GM19452 (cell line): Measurements from ENCODE around the gene WWTR1.

Experiments
- ATAC-seq: cut with Tn5 transposase; IDR thresholded peaks from one replicate; pipeline ENCODE4 v1.9.1; 2021; ENCODE audit not compliant: unreplicated experiment

Gene WWTR1

DNA sequence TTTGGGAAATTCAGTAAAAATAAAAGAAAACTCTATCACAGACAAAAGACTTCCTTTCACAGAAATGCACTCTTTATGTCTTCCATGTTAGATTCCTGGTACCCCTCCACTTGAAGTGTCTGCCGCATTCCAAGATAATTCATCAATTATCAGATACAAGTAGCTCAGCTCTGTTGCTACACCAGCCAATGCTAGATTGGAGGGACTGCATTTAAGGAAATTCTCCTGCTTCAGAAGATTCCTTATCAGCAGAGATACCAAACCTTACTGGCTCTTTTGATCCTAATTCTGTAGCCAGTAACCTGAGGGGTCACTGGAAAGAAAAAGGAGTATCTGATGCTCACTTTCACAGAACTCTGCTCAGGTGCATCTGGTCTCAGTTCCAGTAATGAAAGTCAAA, 119.5 kb downstream of the WWTR1 start:
- ATAC-seq: no peak

DNA sequence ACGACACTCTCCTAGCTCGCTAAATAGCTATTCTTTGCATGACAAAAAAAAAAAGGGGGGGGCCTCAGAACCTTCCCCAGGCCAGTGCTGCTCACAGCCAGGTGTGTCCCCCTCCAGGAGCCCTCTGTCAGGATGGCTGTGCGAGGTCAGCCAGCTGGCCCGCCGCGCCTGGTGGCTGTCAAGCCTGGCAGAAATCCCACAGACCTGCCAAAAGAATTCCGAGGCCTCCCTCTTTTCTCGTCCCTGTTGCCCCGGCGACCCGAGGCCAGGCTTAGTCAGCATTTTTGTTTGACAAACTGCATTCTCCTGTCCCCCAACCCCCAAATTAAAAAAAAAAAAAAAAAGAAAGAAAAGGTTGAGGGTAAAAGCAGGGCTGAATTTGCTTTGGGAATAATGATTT, 121.4 kb downstream of the WWTR1 start:
- ATAC-seq: no peak

DNA sequence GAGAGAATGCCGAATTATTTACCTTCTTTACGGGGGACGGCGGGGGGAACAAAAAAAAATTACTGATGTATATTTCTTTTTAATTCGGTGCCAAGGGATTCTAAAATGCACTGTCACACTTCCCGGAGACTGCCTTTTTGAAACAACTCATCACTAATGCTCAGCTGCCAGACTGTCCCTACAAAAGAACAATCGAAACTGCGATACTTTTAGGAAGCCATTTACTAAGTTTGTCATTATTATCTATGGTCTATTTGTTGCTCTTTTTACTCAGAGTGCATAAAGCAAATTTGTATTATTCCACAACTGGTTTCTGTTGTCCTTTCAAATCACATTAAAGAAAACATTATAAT, 122.5 kb downstream of the WWTR1 start:
- ATAC-seq: no peak

DNA sequence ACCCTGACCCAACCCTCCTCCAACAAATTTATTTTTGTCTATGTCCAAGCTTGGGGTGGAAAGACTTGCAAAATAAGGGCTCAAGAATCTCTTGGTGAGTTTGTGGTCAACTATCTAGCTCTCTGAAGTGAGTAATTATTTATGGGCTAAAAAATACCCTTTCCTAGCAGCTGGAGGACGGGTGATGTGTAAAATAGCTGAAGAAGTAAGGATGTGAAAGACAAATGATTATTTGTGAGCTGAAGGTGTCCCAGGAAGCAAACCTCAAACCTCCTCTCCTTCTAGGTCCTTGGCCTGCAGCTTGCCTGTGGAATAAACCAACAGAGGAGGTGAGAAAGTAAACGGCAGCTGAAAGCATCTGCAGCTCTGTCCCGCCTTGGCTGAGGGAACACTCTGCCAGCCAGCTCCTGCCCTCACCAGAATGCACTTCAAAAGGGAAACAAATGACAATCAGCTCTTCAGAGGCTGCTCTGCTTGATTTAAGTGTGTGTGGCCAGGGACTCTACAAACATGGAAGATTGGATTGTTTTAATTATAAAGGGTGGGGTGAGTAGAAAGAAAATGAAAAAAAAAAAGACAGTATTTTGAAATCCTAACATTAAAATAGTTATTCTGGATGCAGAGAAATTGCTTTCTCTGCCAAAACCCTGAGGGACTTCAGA, 123.0 kb downstream of the WWTR1 start:
- no peak for ATAC-seq

DNA sequence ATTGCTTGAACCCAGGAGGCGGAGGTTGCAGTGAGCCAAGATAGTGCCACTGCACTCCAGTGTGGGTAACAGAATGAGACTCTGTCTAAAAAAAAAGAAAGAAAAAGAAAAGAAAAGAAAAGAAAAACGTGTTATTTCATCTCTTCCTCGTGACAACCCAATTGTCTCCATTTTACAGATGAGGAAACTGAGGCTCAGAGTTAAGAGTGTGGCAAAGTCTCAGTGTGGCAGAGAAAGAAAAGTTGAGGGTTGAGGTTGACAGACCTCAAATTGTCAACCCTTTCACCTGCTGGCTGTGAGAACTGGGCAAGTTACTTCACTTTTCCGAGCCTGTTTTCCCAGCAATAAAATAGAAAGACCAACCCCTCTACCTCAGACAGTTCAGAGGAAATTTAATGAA, 123.7 kb downstream of the WWTR1 start:
- no peak for ATAC-seq

DNA sequence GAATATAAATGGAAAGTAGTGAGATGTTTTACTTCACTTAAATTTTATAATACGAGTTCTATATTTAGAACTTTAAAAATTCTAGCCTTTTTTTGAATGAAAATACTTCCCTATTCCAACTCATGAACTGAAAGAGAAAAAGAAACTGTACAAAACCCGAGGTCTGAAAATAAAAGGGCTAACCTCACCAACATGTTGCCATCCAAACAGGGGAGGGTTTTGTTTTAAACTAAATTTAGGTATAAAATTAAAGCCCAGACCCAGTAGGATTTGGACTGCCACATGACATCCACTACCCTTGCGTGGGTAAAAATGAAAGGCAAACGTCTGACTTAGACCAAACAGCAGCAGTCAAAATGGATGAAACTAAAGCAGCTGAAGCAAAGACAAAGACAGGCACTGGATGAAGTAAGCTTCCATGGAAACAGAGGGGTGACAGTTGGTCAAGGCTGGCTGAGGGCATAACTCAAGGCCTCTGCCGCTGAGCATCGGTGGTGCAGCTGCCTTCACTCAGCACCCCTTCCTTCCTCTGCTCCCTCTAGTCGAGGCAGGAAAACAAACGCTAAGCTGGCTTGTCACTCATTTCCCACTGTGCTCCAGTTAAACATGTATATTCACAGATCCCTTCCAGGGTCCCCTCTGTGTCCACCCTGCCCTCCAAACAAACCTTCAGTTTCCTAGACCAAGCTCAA, 125.2 kb downstream of the WWTR1 start:
- ATAC-seq: no peak

DNA sequence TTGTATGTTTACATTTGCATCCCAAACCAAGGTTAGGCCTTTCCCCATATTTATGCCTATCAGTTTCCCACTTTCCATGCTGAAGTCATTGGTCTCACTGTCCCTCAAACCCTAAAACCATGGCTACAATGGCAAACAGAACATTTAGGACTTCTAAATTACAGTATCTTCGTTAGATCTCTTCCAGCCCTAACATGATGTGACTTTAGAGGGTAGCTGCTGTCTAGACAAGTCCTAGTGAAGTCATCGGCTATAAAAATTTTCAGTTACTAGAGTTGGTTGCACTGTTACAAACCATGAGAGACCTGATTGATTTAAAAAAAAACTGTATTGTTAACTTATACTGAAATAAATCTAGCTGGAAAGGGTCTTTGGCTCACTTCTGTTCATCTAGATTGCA, 128.7 kb downstream of the WWTR1 start:
- no peak for ATAC-seq

DNA sequence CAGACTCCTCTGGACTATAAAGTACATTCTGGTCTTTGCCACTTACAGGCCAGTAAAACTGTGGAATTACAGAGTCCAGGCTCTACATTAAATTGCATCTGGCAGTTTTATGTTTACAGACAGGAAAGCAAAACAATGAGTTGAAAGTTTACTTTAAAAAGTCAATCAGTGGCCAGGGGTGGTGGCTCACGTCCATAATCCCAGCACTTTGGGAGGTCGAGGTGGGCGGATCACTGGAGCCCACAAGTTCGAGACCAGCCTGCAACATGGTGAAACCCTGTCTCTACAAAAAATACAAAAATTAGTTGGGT, 129.5 kb downstream of the WWTR1 start:
- no peak for ATAC-seq

DNA sequence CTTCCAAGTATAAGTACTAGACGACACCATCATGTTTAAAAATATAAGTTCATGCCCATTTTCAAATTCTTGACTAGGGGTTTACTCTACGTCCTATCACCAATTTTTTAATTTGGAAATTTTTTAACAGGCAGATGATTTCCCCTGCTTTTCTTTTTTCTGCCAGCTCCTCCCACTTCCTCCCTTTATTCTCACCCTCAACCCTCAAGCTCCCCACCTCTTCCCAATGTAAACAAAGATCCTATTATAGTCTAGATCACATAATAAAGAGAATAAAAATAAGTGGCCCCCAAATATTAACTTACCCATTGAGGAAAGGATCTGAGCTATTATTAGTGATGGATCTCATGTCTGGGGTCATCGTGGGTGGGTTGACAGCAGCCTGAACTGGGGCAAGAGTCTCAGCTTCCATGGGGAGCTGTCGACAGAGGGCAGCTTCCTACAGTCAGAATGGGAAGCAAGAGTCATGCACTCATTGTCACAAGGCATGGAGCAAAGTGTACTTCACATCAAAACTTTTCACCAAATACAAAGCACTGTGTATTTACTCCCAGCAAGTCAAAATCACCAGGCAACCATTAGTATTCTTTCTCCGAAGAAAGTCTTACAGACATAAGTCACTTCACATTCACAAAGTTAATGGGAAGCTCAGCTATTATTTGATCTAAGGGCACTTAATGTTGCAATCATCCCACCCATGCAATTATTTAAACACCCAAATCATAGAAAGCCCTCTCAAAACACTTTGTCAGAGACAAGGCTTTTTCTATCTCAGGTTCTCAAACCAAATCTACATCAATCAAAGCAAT, 130.1 kb downstream of the WWTR1 start:
- ATAC-seq: no peak

DNA sequence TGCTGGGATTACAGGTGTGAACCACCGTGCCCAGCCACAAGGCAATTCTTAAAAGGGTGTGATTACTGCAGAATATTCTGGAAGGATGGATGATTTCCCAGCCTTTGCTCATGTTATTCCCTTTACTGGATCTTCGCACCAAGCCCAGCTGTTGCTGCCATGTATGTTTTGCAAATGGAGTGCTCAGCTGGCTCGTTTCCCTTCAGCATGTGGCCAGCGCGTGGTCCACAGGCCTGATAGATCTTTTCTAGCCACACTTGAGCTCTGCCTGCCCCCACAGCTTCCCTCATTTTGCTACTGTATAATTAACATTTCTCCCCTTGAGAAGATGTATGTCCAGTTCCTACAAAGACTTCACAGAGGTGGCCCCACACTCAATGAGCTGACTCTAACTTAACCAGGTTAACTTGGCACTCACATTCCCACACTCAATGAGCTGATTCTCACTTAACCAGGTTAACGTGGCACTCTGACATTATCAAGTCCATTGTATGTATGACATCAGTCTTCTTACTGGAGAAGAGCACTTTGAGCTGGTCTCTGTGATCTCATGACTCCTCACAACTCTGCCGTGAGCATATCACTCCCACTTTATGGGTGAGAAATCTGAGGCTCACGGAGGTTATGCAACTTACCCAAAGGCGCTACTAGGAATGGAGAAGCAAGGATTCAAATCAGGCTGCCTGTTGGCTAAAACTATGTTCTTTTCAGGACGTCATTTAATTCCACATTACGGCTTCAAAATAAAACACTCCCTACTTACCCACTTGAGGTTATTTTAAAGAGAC, 134.1 kb downstream of the WWTR1 start:
- ATAC-seq: no peak

DNA sequence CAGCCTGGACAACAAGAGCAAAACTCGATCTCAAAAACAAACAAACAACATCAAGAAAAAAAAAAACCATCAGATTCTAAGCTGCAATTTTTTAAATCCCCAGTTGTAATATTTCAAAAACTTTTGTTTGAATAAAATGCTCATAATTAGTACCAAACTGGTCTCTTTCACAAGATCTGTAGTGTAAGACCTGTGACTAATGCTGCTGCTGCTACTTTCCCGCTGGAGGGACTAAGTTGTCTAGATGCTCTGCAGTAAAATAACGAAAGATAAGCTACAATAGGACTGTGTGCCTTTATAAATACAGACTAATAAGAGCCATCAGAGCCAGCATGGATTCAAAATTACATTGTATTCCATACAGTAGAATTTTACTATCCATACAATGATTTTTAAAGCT, 137.9 kb downstream of the WWTR1 start:
- ATAC-seq: no peak

DNA sequence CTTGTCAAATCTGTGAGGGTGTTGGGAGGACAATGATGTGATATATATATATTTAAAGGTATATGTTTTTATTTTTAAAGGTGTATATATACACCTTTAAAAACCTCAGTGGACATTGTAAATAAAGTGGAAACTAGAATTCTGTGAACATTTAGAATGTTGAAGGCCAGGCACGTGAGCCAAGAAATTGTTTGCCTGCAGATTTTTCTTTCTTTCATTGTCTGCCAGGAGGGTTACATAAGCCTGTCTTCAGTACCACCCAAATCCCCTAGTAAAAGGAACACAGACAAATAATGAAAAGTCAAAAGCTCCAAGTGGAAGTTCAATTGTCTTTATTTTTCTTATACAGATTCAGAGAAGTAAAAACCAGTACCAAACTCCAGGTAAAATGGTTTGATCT, 140.9 kb downstream of the WWTR1 start:
- no peak for ATAC-seq

DNA sequence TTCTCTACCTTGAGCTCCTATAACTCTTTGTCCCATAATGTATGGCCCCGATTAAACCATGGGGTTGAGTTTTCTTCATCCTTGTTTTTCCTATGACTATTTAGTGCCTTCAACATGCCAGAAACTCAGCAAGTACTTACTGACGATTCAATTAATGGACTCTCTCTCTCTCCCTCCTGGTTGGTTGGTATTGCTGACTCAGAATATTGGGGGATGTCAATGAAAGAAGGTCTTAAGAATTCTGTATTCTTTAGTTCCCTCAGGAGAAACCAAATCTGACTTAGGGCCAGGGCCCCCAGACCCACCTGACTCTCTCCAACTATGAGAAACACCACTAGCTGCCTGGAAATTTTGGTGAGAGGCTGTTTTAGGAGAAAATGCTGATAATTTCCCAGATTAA, 142.6 kb downstream of the WWTR1 start:
- ATAC-seq: no peak

DNA sequence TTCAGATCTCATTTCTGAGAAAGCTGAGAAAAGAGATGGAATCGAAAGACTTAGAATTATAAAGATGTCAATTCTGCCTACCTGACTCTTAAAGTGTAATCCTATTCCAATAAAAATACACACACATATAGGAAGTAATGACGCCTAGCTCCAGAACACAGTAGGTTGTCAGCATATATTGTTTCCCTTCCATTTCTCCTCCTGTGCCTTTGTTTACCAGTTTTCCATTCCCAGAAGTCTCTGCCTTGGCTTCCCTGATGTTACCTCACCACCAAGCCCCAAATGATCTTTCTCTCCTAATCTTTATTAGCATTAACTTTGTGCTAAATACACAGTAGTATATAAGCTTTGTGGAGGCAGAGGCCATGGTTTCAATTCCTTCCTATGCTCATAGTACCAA, 143.4 kb downstream of the WWTR1 start:
- ATAC-seq: no peak

DNA sequence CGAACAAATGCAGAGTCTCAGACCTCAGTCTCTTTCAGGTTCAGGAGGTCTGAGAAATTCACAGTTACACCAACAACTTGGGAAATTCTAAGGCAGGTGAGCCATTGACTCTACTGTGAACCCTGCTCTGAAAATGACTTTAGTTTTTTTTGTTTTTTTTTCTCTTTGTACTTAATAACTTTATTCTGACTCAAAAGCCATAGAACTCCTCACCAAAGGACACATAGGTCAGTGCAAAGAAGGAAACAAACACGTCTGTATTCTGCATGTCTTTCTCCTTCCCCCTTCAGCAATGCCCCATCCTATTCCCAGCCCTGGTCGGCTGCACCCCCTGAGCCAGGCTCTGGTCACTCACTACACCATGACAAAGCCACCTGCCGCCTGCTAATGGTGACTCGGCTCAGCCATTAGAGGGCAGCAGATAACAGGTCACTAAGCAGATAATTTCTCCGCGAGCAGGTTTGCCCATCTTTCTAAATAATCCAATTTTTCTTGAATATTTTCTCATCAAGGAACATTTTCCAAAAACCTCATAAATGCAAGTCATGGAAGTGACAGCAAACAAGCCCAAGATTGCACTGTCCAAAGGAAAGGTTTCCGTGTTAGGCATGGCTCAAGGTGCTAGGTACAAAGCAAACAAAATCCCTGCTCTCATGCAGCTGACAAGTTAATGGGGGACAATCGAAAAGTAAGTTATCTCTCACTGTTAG, 145.6 kb downstream of the WWTR1 start:
- peak; percentile 82 for ATAC-seq

DNA sequence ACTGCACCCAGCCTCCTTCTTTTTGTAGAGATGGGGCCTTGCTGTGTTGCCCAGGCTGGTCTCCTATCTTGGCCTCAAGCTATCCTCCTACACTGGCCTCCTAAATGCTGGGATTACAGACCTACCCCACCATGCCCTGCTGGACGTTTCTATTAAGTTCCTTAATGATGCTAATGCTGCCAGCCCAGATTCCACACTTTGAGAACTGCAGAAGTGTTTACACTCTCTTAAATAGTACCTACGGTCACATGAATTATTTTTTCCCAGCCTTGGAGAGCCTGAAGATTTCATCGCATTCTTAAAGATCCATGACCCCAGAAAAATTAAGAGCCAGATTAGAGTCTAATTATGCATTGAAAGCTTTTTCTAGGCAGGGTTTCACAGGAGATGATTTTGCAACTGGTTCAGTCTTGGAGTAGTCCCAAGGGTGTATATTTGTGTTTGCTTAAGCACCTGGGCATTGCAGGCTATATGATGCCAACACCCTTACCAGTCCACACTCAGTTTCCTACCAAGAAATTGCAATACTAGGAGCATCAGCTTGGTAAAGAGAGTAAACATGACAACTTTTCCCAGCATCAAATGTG, 146.7 kb downstream of the WWTR1 start:
- ATAC-seq: no peak

DNA sequence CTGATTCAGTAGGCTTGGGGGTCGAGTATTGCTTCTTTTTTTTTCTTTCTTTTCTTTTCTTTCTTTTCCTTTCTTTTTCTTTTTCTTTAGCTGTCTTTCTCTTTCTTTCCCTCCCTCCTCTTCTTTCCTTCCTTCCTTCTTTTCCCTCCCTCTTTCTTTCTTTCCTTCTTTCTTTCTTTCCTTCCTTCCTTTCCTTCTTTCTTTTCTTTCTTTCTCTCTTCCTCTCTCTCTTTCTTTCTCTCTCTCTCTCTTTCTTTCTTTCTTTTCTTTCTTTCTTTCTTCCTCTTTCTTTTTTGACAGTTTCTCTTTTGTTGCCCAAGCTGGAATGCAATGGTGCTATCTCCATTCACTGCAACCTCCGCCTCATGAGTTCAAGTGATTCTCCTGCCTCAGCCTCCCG, 147.3 kb downstream of the WWTR1 start:
- ATAC-seq: no peak

DNA sequence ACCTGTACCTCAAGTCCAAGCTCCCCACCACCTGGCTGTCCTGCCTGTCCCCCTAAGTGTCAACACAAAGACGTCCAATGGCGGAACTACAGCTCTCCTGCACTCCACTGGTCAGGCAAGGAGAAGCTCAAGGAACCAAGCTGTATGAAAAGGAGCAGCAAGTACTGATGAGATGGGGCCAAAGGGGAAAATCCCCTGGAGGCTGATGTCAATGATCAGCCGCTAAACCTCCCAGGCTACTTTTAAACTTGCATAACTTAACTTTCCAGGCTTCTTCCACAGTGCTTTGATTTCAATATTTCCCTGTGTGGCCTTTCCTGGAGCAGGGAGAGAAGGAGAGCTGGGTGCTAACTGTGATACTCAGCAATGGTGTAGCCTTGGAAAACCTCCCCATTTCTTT, 148.3 kb downstream of the WWTR1 start:
- ATAC-seq: no peak

DNA sequence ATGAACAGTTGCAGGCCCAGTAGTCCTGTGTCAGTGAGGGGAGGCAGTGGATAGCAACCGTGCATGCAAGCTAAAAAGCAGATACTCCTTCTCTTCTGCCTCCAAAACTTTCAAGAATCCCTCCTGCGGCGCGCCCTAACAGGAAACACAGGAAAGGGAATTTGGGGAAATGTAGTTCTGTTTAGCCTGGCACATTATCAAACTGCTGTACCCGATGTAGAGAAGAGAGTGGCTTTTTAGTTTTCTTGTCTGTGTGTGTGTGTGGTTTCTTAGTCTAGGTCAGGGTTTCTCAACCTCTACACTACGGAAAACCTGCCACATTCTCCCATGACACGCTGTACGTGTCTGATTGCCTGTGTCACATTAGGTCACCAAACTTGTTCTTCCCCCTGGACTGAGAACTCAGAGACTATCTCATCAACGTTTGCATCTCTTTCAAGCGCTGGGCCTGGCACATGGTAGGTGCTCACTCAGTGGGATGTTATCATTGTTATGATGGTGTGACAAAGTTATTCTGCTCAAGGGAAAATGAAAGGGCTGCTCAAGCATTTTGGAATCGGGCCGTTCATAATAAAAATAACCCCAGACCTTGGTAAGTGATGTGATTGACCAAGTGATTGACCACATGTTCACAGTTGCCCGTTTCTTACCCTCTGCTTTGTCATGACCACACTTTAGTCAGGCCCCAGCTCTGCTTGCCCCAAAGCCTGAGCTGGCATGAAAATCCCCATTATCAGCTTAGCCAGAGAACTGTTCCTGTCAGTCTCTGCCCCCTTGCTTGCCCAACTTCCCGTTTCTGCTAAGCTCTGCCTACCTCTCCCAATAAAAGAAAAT, 150.1 kb downstream of the WWTR1 start:
- no peak for ATAC-seq

DNA sequence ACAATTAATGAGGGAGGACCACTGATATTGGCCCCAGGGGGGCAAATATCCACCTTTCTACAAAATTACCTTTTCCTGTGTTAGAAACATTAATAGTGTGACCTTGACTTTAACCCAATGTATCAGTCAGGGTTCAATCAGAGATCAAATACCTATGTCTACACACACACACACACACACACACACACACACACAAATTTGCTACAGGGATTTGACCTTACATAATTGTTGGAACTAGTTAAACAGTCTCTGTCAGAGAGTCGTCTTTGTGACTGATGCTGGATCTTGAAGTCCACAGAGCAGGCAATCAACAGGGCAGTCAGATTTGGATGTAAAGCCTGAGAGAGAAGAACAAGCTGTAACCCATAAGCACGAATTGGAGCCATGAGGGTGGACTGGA, 150.9 kb downstream of the WWTR1 start:
- no peak for ATAC-seq
